H1 (cell line): ENCODE measurements around the gene HNRNPA1. TPM values are rescaled to one million over a fixed set of nuclear protein-coding genes. Genes with fewer than 3 reads are reported as not detected.
A peak's percentile ranks its signal among the peaks of the same experiment; 100 is the strongest.

ENCODE experiments used
- ASH2L ChIP-seq: fragments of 200-600, 300-600 bp; sonication (generic); IDR thresholded peaks from one replicate; pipeline ENCODE4 v1.7.1; 2017; ENCODE audit warnings: low read length
- ATF2 ChIP-seq: IDR thresholded peaks from 2 replicates; pipeline ENCODE4 v1.6.1; 2012; ENCODE audit warnings: low read length, inconsistent platforms
- ATF3 ChIP-seq: IDR thresholded peaks from 2 replicates; pipeline ENCODE4 v1.6.1; 2011; ENCODE audit warnings: low read depth, mild to moderate bottlenecking, low read length; ENCODE audit not compliant: insufficient read depth
- BCL11A ChIP-seq, 2 experiments: IDR thresholded peaks; one replicate each; pipeline ENCODE4 v1.6.1; 2011; ENCODE audit warnings: low read depth in 2 of 2, low read length in 2 of 2, mild to moderate bottlenecking in 2 of 2
- CBX8 ChIP-seq: fragments of 300-800, 300-1000 bp; sonication (generic); IDR thresholded peaks from 2 replicates; pipeline ENCODE4 v1.7.1; 2016; ENCODE audit warnings: low read depth, low read length, borderline replicate concordance
- CREB1 ChIP-seq: IDR thresholded peaks from 2 replicates; pipeline ENCODE4 v1.6.1; 2012; ENCODE audit warnings: inconsistent platforms
- E2F6 ChIP-seq: IDR thresholded peaks from 2 replicates; pipeline ENCODE4 v1.6.1; 2012; ENCODE audit warnings: inconsistent platforms
- EGR1 ChIP-seq: IDR thresholded peaks from 2 replicates; pipeline ENCODE4 v1.6.1; 2011; ENCODE audit warnings: low read depth, low read length, borderline replicate concordance
- GABPA ChIP-seq: IDR thresholded peaks from 2 replicates; pipeline ENCODE4 v1.6.1; 2011; ENCODE audit warnings: mild to moderate bottlenecking, low read length, moderate library complexity, borderline replicate concordance; ENCODE audit not compliant: insufficient read depth
- JUND ChIP-seq: IDR thresholded peaks from 2 replicates; pipeline ENCODE4 v1.6.1; 2011; ENCODE audit warnings: mild to moderate bottlenecking, improper control_type of control experiment, low read length
- KDM1A ChIP-seq: fragments of 200-600, 300-600 bp; sonication (generic); IDR thresholded peaks from 2 replicates; pipeline ENCODE4 v1.7.1; 2016; ENCODE audit warnings: mild to moderate bottlenecking, low read length, borderline replicate concordance
- KDM4A ChIP-seq: IDR thresholded peaks from one replicate; pipeline ENCODE4 v1.7.1; 2012; ENCODE audit warnings: low read depth, mild to moderate bottlenecking, moderate library complexity, low read length, inconsistent platforms; ENCODE audit not compliant: severe bottlenecking
- NRF1 ChIP-seq: IDR thresholded peaks from 2 replicates; pipeline ENCODE4 v1.6.1; 2011; ENCODE audit warnings: mild to moderate bottlenecking, low read depth, low read length, improper control_type of control experiment
- POLR2A ChIP-seq, 2 experiments: IDR thresholded peaks; 1 replicate in 1 of 2; 2 replicates in 1 of 2; pipeline ENCODE4 v1.6.1; 2011; ENCODE audit warnings: low read depth in 2 of 2, low read length in 2 of 2, mild to moderate bottlenecking in 2 of 2; ENCODE audit errors: control extremely low read depth in 1 of 2
- RFX5 ChIP-seq: IDR thresholded peaks from 2 replicates; pipeline ENCODE4 v1.6.1; 2011; ENCODE audit warnings: low read depth, low read length, improper control_type of control experiment, borderline replicate concordance
- RNF2 ChIP-seq: fragments of 200-900, 300-1000 bp; sonication (generic); IDR thresholded peaks from 2 replicates; pipeline ENCODE4 v1.7.1; 2016; ENCODE audit warnings: borderline replicate concordance, low read depth, mild to moderate bottlenecking, antibody characterized with exemption, low read length; ENCODE audit not compliant: poor library complexity, severe bottlenecking; ENCODE audit errors: missing control alignments
- RXRA ChIP-seq: IDR thresholded peaks from 2 replicates; pipeline ENCODE4 v1.6.1; 2011; ENCODE audit warnings: low read depth, mild to moderate bottlenecking, low read length, moderate library complexity; ENCODE audit not compliant: insufficient read depth
- SIX5 ChIP-seq: IDR thresholded peaks from 2 replicates; pipeline ENCODE4 v1.6.1; 2011; ENCODE audit warnings: mild to moderate bottlenecking, low read depth, low read length
- SP2 ChIP-seq: IDR thresholded peaks from 2 replicates; pipeline ENCODE4 v1.6.1; 2012; ENCODE audit warnings: mild to moderate bottlenecking, low read length, inconsistent platforms
- TCF12 ChIP-seq: IDR thresholded peaks from 2 replicates; pipeline ENCODE4 v1.6.1; 2011; ENCODE audit warnings: low read depth, mild to moderate bottlenecking, low read length
- TEAD4 ChIP-seq: IDR thresholded peaks from 2 replicates; pipeline ENCODE4 v1.6.1; 2012; ENCODE audit warnings: low read depth, low read length, inconsistent platforms, mixed read lengths
- YY1 ChIP-seq: IDR thresholded peaks from 2 replicates; pipeline ENCODE4 v1.6.1; 2011; ENCODE audit warnings: low read depth, mild to moderate bottlenecking, low read length
- polyA plus RNA-seq, 7 experiments: library from polyadenylated mRNA; depleted of rRNA in 3 of 7; stranded (reverse) in 5 of 7; unstranded in 2 of 7; fragments of >200 nt in 5 of 7; fragments of 200-250 nt in 2 of 7; gene quantifications; 1 replicate in 5 of 7; 2 replicates in 1 of 7; 4 replicates in 1 of 7; pipeline versions ENCODE4 v1.2.1 to v1.2.3, GENCODE V29; 2011 to 2013; ENCODE audit warnings: missing spikeins in 2 of 7, mixed read lengths in 2 of 7
- total RNA-seq: library from RNA; stranded (reverse); fragmentation: NEBNext Ultra II Directional; extraction: Animal tissue kit (Norgen Biotek cat#: 25700); gene quantifications from 2 replicates; pipeline ENCODE4 v1.2.1, GENCODE V29; 2021

The HNRNPA1 gene
- total and polyA plus RNA-seq, 2 of the 8 experiments (the other 6 are each of a cell fraction or from before 2014, with no cell fraction given): 835 to 2,738 TPM

GRCh38 chr12:54280468-54281260 is at the start of gene HNRNPA1 (continued):
- TF ChIP-seq EGR1: no peak
- no peak for TF ChIP-seq SIX5
- TF ChIP-seq TCF12: no peak
- TF ChIP-seq GABPA: no peak
- TF ChIP-seq ATF2: peak; percentile 89
- TF ChIP-seq RFX5: no peak
- no peak for TF ChIP-seq BCL11A (IDR thresholded peaks at IDR 0.05; ENCODE audit: low read depth in 2 of 2, low read length in 2 of 2)
- peak; percentile 99 to 100 for TF ChIP-seq POLR2A (IDR thresholded peaks at IDR 0.05; ENCODE audit: control extremely low read depth in 1 of 2, low read depth in 2 of 2, low read length in 2 of 2)
- TF ChIP-seq E2F6: no peak
- TF ChIP-seq KDM1A: no peak
- peak; percentile 94 for TF ChIP-seq YY1
- peak; percentile 88 for TF ChIP-seq SP2
- TF ChIP-seq ATF3: no peak
- peak; percentile 87 for TF ChIP-seq CREB1
- peak; percentile 64 for TF ChIP-seq NRF1
- no peak for TF ChIP-seq TEAD4
- no peak for TF ChIP-seq RXRA
- no peak for TF ChIP-seq CBX8
- TF ChIP-seq JUND: 0 out of 2 replicates have a peak, but pooled peaks have one; percentile 3
- TF ChIP-seq ASH2L: peak; percentile 49
- no peak for TF ChIP-seq KDM4A
- no peak for TF ChIP-seq RNF2
